Measurements from ENCODE around the gene RNF148. TPM values are rescaled to one million over a fixed set of nuclear protein-coding genes. Genes with fewer than 3 reads are reported as not detected.

The RNF148 gene
- total RNA-seq, 1 donor: 0.63 TPM

GRCh38 chr7:122694697-122695096 is 8.0 kb downstream of the RNF148 start:
- no peak overlapping the region for H3K4me3 ChIP-seq (ENCODE audit: low read depth, low read length)
- DNase-seq (ENCODE audit: low read depth): no peak
- no peak for TF ChIP-seq CTCF (IDR thresholded peaks at IDR 0.05; ENCODE audit: insufficient read depth, low read length)

- DNase-seq (ENCODE audit: low read depth): no peak
- no peak overlapping the region for H3K4me3 ChIP-seq (ENCODE audit: low read depth, low read length)
- no peak for TF ChIP-seq CTCF (IDR thresholded peaks at IDR 0.05; ENCODE audit: insufficient read depth, low read length)
Measured at GRCh38 chr7:122692769-122693309, 9.9 kb downstream of the RNF148 start.

GRCh38 chr7:122691569-122692235 is 11.0 kb downstream of the RNF148 start:
- no peak for DNase-seq (ENCODE audit: low read depth)
- no peak for TF ChIP-seq CTCF (IDR thresholded peaks at IDR 0.05; ENCODE audit: insufficient read depth, low read length)
- H3K4me3 ChIP-seq (ENCODE audit: low read depth, low read length): no peak overlapping the region

- no peak for TF ChIP-seq CTCF (IDR thresholded peaks at IDR 0.05; ENCODE audit: insufficient read depth, low read length)
- no peak for DNase-seq (ENCODE audit: low read depth)
- H3K4me3 ChIP-seq (ENCODE audit: low read depth, low read length): no peak overlapping the region
Measured at GRCh38 chr7:122689346-122690109, 13.2 kb downstream of the RNF148 start.

GRCh38 chr7:122688400-122688998 is 14.2 kb downstream of the RNF148 start:
- no peak for TF ChIP-seq CTCF (IDR thresholded peaks at IDR 0.05; ENCODE audit: insufficient read depth, low read length)
- DNase-seq (ENCODE audit: low read depth): no peak
- no peak overlapping the region for H3K4me3 ChIP-seq (ENCODE audit: low read depth, low read length)

GRCh38 chr7:122686360-122686878 is 16.3 kb downstream of the RNF148 start:
- TF ChIP-seq CTCF (IDR thresholded peaks at IDR 0.05; ENCODE audit: insufficient read depth, low read length): no peak
- H3K4me3 ChIP-seq (ENCODE audit: low read depth, low read length): no peak overlapping the region
- DNase-seq (ENCODE audit: low read depth): no peak
